Stimulated activated effector memory CD8-positive, alpha-beta T cell treated with anti-CD3 and anti-CD28 coated beads, Interleukin-12 subunit alpha, Interleukin-12 subunit beta, amount 100 ng/mL, for 72 hours (primary cell): Measurements from ENCODE around the gene HYI.
"Not testable (repeated sequence)": the region's sequence is repeated elsewhere in the genome, so short reads cannot be mapped to it uniquely, and the experiment has no call there.

ENCODE experiments used
- ATAC-seq: fragments of 150-1000 bp; cut with Tn5 transposase; 2 replicates; pipeline ENCODE4 v1.10.0; 2021
- DNase-seq, 2 donors: peaks; one replicate each; pipeline ENCODE4 v3.0.0; 2021 to 2022; ENCODE audit warnings: low spot score in 2 of 2
- H3K27ac Mint-ChIP-seq: one replicate; pipeline ENCODE4 v1.8.0; 2022; ENCODE audit warnings: mild to moderate bottlenecking, mixed read lengths
- H3K36me3 Mint-ChIP-seq: one replicate; pipeline ENCODE4 v1.8.0; 2022; ENCODE audit warnings: mild to moderate bottlenecking, mixed read lengths
- H3K4me1 Mint-ChIP-seq: one replicate; pipeline ENCODE4 v1.8.0; 2022; ENCODE audit warnings: mixed read lengths
- H3K4me3 Mint-ChIP-seq: one replicate; pipeline ENCODE4 v1.8.0; 2022; ENCODE audit warnings: mild to moderate bottlenecking, mixed read lengths
- H3K9me3 Mint-ChIP-seq: one replicate; pipeline ENCODE4 v1.8.0; 2022; ENCODE audit warnings: mixed read lengths

HYI gene, protein sequence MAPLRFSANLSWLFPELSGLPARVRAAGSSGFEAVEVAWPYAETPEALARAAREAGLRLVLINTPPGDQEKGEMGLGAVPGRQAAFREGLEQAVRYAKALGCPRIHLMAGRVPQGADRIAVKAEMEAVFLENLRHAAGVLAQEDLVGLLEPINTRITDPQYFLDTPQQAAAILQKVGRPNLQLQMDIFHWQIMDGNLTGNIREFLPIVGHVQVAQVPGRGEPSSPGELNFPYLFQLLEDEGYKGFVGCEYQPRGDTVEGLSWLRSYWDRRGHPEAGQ

DNA sequence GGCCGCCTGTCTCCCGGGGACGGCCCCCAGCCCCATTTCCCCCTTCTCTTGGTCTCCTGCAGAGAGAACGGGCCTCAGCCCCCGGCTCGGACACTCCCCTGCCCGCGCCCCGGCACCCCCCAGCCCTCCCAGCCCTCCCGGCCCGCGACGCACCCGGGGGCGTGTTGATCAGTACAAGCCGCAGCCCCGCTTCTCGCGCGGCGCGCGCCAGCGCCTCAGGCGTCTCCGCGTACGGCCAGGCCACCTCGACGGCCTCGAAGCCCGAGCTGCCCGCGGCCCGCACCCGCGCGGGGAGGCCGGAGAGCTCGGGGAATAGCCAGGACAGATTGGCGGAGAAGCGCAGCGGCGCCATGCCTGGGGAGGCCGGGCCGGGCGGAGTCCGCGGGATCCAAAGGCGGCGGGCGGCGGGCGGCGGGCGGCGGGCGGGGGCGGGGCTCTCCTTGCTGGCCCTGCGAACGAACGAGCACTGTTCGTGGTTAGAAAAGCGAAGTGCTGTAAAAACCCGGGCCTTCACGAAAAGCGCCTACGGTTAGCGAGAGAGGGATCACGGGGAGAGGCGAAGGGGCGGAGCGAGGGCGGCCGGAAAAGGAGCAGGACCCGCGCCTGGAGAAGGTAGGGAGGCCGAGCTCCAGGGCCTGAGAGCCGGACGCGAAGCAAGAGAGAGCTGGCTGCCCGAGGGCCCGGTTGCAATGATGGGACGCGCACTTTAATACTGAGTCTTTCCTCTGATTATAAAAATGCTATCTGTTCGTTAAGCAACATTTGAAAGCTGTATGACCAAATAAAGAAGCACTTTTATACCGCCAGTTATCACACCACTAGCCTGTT lies at the start of gene HYI:
Gene HYI (minus strand): TSS at position 490 of the 828 bp plus-strand sequence. CDS start 138 bp downstream, at position 352.
- H3K9me3 Mint-ChIP-seq: no peaks in the 10 kb centered on the region
- peaks cover 35% of the 10 kb centered on the region for H3K4me1 Mint-ChIP-seq
- peaks cover 25% of the 10 kb centered on the region for H3K36me3 Mint-ChIP-seq
- ATAC-seq (peak; percentile 63), DNase-seq (peak; percentile 34 to 80)
- H3K4me3 Mint-ChIP-seq: peak within 1 kb of the TSS; percentile 76
- H3K27ac Mint-ChIP-seq: peak within 1 kb of the TSS; percentile 76

DNA sequence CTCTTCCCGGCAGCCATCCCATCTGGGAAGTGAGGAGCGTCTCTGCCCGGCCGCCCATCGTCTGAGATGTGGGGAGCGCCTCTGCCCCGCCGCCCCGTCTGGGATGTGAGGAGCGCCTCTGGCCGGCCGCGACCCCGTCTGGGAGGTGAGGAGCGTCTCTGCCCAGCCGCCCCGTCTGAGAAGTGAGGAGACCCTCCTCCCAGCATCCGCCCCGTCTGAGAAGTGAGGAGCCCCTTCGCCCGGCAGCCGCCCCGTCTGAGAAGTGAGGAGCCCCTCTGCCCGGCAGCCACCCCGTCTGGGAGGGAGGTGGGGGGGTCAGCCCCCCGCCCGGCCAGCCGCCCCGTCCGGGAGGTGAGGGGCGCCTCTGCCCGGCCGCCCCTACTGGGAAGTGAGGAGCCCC lies 48.1 kb upstream of the HYI start:
- H3K4me3 Mint-ChIP-seq, H3K27ac Mint-ChIP-seq, H3K36me3 Mint-ChIP-seq, H3K9me3 Mint-ChIP-seq, ATAC-seq, H3K4me1 Mint-ChIP-seq: not testable (repeated sequence)
- peak in 1 of 2 donors; percentile 23 for DNase-seq

DNA sequence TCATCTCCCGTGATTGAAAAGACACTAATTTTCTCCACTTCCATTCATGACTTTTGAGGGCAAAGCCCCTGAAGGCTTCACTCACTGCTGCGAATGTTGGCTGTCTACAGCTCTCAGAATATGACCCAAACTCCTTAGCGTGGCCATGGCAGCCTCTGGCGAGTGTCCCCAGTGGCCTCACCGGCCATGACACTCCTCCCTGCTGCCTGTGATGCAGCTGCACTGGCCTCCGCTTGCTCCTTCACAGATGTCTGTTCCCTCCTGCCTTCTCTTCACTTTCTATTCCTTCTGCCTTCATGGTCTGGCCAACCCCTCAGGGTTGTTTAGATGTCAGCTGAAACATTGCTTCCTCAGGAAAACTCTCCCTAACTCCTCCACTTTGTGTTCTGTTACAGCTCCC lies 46.2 kb upstream of the HYI start:
- H3K9me3 Mint-ChIP-seq: no peaks in the 10 kb centered on the region

DNA sequence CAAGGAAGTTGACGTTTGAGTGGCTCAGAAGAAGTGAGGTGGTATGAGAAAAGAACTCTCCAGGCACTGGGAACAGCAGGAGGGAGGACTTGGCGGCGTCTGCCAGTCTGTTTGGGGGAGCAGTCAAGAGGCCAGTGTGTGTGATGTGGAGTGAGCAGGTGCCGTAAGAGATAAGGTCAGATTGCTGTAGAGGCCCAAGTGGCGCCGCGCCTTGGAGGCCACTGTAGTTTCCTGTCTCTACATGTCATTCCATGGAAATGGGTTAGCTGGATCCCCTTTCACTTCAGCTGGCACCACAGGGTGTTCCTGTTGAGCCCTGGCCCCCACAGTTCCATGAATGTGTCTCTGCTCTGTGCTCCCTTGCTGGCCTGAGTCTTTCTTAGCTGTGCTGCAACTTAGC lies 41.5 kb upstream of the HYI start:
- DNase-seq: no peak
- Mint-ChIP-seq H3K4me1 (no peaks in the 10 kb centered on the region), H3K27ac (no peak overlapping the region), H3K4me3 (no peak overlapping the region), H3K36me3 (no peaks in the 10 kb centered on the region), H3K9me3 (peaks cover 10% of the 10 kb centered on the region)
- ATAC-seq: no peak

More for the DNA sequence above, 46.2 kb upstream of the HYI start:
- no peak overlapping the region for H3K27ac Mint-ChIP-seq
- ATAC-seq (no peak), DNase-seq (no peak)
- no peaks in the 10 kb centered on the region for H3K36me3 Mint-ChIP-seq
- no peak overlapping the region for H3K4me3 Mint-ChIP-seq
- H3K4me1 Mint-ChIP-seq: no peaks in the 10 kb centered on the region

DNA sequence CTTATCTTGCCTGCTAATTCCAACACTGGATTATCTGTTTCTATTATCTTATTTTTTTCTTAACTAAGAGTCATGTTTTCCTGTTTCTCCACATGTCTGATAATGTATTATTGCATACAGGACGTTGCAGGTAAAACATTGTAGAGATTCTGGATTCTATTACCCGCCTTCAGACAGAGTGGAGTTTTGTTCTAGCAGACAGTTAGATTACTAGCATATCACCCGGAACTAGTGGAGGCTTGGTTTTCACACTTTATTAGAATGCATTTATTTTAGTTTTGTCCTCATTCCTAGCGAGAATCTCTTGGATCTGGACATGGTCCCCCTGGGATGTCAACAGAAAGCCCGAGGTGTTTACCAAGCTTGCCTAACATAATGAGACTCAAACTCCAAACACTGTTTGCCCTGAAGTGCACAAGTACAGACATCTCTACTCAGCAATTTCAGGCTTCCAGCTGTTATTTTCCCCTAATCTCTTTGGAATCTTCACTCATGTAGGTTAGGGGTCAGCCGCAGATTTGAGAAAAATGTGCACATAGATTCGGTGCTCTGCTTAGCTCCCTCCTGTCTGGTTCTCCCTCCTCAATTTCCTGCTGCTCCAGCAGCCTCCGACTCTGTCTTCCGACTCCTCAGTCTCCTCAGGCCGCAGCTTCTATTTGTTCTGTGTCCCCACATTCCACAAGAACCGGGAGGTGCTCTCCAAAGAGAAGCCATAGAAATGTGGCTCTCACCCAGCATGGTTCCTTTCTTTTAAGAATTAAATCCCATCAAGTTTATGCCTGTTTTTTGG lies 40.1 kb upstream of the HYI start:
- DNase-seq (no peak), ATAC-seq (no peak)
- no peaks in the 10 kb centered on the region for H3K4me1 Mint-ChIP-seq
- no peak overlapping the region for H3K4me3 Mint-ChIP-seq
- no peaks in the 10 kb centered on the region for H3K36me3 Mint-ChIP-seq
- H3K9me3 Mint-ChIP-seq: peaks cover 20% of the 10 kb centered on the region
- H3K27ac Mint-ChIP-seq: no peak overlapping the region

DNA sequence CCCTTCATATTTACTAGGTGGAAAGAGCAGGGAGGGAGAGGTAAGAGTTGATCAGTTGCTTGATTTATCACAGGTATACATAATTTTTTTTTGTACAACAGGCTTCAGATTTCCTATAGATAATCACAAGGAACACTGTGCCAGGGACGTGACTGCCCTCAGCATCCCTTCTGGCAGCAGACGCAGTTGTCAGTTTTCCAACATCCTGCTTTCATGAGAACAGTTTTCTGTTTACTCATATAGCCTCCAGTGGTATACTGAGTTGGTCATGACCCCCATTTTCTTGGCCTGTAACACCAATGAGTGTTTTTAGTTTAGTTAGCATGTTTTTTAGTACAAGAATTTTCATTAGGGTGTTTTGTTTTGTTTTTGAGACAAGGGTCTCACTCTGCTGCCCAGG lies 39.1 kb upstream of the HYI start:
- DNase-seq (no peak), ATAC-seq (no peak)
- H3K36me3 Mint-ChIP-seq: no peaks in the 10 kb centered on the region
- no peak overlapping the region for H3K4me3 Mint-ChIP-seq
- H3K4me1 Mint-ChIP-seq: no peaks in the 10 kb centered on the region
- no peak overlapping the region for H3K27ac Mint-ChIP-seq
- peaks cover 24% of the 10 kb centered on the region for H3K9me3 Mint-ChIP-seq

DNA sequence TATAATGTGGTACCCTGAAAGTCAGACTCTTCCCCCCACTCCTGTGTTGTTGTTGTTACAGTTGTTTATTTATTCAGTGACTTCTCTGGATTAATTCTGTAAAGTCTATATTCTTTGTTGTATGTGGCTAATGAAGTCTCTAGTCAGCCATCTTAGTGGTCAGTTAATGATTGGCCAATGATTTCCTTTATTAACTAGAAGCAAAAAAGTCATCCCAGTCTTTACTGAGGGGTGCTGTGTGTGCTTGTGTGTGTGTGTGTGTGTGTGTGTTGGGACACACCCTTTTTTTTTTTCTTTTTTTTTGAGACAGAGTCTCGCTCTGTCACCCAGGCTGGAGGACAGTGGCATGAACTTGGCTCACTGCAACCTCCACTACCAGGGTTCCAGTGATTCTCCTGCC lies 37.3 kb upstream of the HYI start:
- H3K9me3 Mint-ChIP-seq: peaks cover 26% of the 10 kb centered on the region
- no peak overlapping the region for H3K4me3 Mint-ChIP-seq
- no peak overlapping the region for H3K27ac Mint-ChIP-seq
- H3K36me3 Mint-ChIP-seq: no peaks in the 10 kb centered on the region
- no peak for ATAC-seq
- DNase-seq: no peak
- no peaks in the 10 kb centered on the region for H3K4me1 Mint-ChIP-seq

DNA sequence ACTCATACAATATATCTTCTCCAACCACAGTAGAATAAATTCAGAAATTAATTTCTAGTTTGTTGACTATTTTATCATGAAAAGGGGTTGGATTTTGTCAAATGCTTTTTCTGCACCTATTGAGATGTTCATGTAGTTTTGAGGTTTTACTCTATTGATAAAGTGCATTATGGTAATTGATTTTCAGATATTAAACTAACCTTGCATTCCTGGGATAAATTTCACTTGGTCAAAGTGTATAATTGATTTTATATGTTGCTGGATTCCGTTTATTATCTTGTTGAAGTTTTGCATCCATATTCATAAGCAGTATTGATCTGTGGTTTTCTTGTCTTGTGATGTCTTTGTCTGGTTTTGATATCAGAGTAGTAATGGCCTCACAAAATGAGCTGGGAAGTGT lies 34.4 kb upstream of the HYI start:
- Mint-ChIP-seq H3K4me1 (no peaks in the 10 kb centered on the region), H3K36me3 (no peaks in the 10 kb centered on the region)

DNA sequence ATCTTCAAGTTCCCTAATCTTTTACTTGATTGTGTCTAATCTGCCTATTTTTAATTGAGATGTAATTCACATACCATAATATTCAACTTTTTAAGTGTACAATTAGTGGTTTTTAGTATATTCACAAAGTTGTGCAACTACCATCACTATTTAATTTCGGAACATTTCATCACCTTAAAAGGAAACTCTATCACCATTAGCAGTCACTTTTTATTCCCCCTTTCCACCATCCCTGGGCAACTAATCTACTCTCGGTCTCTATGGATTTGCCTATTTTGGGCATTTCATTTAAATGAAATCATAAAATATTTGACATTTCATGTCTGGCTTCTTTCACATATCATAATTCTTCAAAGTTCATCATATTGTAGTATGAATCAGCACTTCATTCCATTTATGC lies 30.6 kb upstream of the HYI start:
- no peak overlapping the region for H3K27ac Mint-ChIP-seq
- no peak overlapping the region for H3K4me3 Mint-ChIP-seq
- no peak for ATAC-seq
- DNase-seq: no peak
- H3K9me3 Mint-ChIP-seq: peaks cover 11% of the 10 kb centered on the region
- no peaks in the 10 kb centered on the region for H3K36me3 Mint-ChIP-seq
- no peaks in the 10 kb centered on the region for H3K4me1 Mint-ChIP-seq

More for the DNA sequence above, 34.4 kb upstream of the HYI start:
- H3K27ac Mint-ChIP-seq: no peak overlapping the region
- no peak for DNase-seq
- ATAC-seq: no peak
- H3K4me3 Mint-ChIP-seq: no peak overlapping the region
- H3K9me3 Mint-ChIP-seq: peaks cover 26% of the 10 kb centered on the region

DNA sequence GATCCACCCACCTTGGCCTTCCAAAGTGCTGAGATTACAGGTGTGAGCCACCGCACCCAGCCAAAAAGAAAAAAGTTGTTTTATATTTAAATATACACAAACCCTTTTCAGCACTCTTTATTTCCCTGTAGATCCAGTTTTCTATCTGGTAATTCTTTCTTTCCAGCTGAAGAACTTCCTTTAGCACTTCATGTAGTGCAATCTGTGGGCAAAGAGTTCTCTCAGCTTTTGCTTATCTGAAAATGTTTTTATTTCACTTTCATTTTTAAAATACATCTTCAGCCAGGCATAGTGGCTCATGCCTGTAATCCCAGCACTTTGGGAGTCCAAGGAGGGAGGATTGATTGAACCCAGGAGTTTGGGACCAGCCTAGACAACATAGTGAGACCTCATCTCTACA lies 28.5 kb upstream of the HYI start:
- Mint-ChIP-seq H3K9me3 (no peaks in the 10 kb centered on the region), H3K36me3 (no peaks in the 10 kb centered on the region), H3K4me3 (no peak overlapping the region), H3K27ac (no peak overlapping the region), H3K4me1 (no peaks in the 10 kb centered on the region)
- no peak for DNase-seq
- ATAC-seq: no peak

DNA sequence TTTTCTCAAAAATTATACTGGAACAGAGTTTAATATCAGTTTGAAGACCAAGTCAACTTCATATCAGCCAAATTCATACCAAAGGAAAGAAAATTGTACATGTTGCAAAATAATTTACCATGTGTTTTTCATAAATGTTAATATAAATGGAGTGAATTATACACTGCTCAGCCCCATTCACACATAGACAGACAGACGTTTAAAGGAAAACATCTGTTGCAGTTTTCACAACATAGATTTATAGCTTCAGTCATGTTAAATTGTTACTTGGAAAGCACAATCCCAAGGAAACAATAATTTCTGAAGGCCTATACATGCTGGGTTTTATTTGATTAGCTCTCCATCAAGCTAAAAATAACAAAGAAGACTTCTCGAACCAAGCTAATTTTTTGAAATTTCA lies 27.8 kb upstream of the HYI start:
- H3K9me3 Mint-ChIP-seq: no peaks in the 10 kb centered on the region
- no peak for ATAC-seq
- H3K4me3 Mint-ChIP-seq: no peak overlapping the region
- H3K4me1 Mint-ChIP-seq: no peaks in the 10 kb centered on the region
- H3K36me3 Mint-ChIP-seq: no peaks in the 10 kb centered on the region
- H3K27ac Mint-ChIP-seq: no peak overlapping the region
- no peak for DNase-seq

DNA sequence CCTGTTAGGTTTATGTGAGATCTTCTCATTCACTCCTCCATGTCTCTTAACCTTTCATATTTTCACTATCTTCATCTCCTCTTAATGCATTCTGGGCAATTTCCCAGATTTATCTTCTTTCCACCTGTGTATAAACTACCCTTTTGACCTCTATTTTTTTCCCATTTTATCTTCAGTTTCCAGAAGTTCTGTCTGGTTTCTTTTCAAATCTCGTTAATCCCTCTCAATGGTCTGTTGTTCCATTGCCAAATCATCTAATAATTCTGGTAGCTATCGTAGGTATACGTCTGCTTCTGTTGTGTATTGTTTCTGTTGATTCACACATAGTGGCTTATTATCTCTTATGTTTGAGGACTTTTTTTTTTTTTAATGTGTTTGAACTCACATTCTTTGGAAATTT lies 25.7 kb upstream of the HYI start:
- Mint-ChIP-seq H3K9me3 (no peaks in the 10 kb centered on the region), H3K4me1 (peaks cover under 1% of the 10 kb centered on the region), H3K27ac (no peak overlapping the region), H3K36me3 (no peaks in the 10 kb centered on the region), H3K4me3 (no peak overlapping the region)
- DNase-seq (no peak), ATAC-seq (no peak)

DNA sequence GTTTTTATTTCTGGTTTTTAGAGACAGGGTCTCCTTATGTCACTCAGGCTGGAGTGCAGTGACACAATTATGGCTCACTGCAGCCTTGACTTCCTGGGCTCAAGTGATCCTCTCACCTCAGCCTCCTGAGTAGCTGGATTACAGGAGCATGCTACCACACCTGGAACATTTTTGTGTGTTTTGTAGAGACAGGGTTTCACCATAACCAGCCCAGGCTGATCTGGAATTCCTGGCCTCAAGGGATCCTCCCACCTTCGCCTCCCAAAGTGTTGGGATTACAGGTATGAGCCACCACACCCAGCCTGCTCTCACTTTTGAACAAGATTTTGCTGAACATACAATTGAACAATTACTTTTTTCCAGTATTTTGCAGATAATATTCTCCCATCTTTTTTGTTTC lies 24.0 kb upstream of the HYI start:
- ATAC-seq (no peak), DNase-seq (no peak)
- Mint-ChIP-seq H3K9me3 (no peaks in the 10 kb centered on the region), H3K36me3 (no peaks in the 10 kb centered on the region), H3K4me3 (no peak overlapping the region), H3K4me1 (peaks cover 11% of the 10 kb centered on the region), H3K27ac (no peak overlapping the region)

DNA sequence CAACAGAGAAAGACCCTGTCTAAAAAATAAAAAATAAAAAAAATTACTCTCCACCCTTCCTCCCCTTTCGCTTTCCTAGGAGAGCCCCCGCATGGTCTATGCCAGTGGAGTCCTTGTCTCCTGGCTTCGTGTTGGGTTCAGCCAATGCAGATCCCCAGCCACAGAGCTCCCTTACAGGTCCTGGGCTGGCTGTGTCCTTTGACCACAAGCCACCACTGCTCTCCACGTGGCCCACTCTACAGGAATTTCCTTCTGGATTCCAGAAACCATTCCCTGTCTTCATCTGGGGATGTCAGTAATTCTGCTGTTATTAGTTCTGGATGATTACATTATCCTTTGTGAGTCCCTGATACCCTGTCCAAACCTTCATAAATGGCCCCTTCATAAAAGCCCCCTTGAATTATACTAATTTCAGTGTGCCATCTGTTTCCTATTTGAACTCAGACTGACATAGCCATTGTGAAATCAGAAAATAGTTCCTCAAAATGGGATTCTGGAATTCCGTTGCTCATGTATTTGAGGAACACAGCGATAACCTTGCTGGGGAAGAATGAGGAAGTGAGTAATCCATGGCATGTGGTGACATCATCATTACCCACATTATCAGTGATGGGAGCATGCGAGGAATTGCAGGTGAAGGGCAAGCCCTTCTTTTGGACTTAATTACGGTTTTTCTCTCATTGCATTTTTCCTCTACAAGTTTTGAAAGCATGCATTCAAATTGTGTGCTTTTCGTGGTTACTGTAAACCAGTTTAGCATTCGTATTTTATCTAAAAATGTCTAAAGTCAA lies 22.1 kb upstream of the HYI start:
- not testable (repeated sequence) for H3K27ac Mint-ChIP-seq, DNase-seq, H3K36me3 Mint-ChIP-seq, ATAC-seq, H3K9me3 Mint-ChIP-seq, H3K4me3 Mint-ChIP-seq
- peaks cover 11% of the 10 kb centered on the region for H3K4me1 Mint-ChIP-seq

DNA sequence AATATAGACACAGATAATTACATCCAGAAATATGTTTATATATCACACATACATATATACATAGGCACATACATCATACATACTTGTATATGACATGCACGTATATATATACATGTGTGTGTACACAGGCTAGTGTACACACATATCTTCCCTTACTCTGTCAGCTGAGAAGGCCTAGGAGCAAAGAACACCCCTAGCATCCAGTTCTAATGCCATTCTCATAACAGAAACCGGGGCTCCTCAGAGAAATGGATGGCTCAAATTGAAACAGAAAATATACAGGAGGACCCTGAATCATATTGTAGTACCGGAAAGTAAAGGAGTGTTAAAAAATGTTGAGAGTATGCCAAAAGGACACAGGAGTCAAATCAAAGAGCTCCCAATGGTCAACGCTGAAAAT lies 19.7 kb upstream of the HYI start:
- ATAC-seq (peak; percentile 84), DNase-seq (no peak)
- peaks cover 11% of the 10 kb centered on the region for H3K4me1 Mint-ChIP-seq
- no peaks in the 10 kb centered on the region for H3K36me3 Mint-ChIP-seq
- H3K4me3 Mint-ChIP-seq: no peak overlapping the region
- no peak overlapping the region for H3K27ac Mint-ChIP-seq
- H3K9me3 Mint-ChIP-seq: no peaks in the 10 kb centered on the region
